Parathyroid adenoma (tissue), 2 donors: ENCODE data around the gene OR56B1.

Experiments
- H2AFZ ChIP-seq: fragments of 300-600 bp; sonication (generic); one replicate; pipeline ENCODE4 v1.7.0; 2017; ENCODE audit warnings: antibody characterized with exemption, mild to moderate bottlenecking
- H3K27ac ChIP-seq: fragments of 300-600 bp; sonication (generic); one replicate; pipeline ENCODE4 v1.7.0; 2017
- H3K27me3 ChIP-seq: fragments of 300-600 bp; sonication (generic); one replicate; pipeline ENCODE4 v1.7.0; 2017; ENCODE audit warnings: low read length; ENCODE audit not compliant: control insufficient read depth, insufficient read depth
- H3K36me3 ChIP-seq: fragments of 300-600 bp; sonication (generic); one replicate; pipeline ENCODE4 v1.7.0; 2017; ENCODE audit warnings: low read length; ENCODE audit not compliant: control insufficient read depth, insufficient read depth
- H3K4me1 ChIP-seq: fragments of 300-600 bp; sonication (generic); one replicate; pipeline ENCODE4 v1.7.0; 2017; ENCODE audit warnings: control low read depth
- H3K4me2 ChIP-seq: fragments of 300-600 bp; sonication (generic); one replicate; pipeline ENCODE4 v1.7.0; 2017; ENCODE audit warnings: low read length
- H3K4me3 ChIP-seq: fragments of 300-600 bp; sonication (generic); one replicate; pipeline ENCODE4 v1.7.0; 2017; ENCODE audit warnings: low read depth, low read length
- H3K79me2 ChIP-seq: fragments of 300-600 bp; sonication (generic); one replicate; pipeline ENCODE4 v1.7.0; 2017; ENCODE audit warnings: control low read depth
- H3K9ac ChIP-seq: fragments of 300-600 bp; sonication (generic); one replicate; pipeline ENCODE4 v1.7.0; 2017; ENCODE audit warnings: mild to moderate bottlenecking
- H3K9me3 ChIP-seq: fragments of 300-600 bp; sonication (generic); one replicate; pipeline ENCODE4 v1.7.0; 2017; ENCODE audit warnings: low read length; ENCODE audit not compliant: control insufficient read depth
- TF ChIP-seq, protein P1 (sequence below): fragments of 300-600 bp; sonication (generic); IDR thresholded peaks from one replicate; pipeline ENCODE4 v1.7.0; 2017; ENCODE audit warnings: antibody characterized with exemption, mild to moderate bottlenecking
- donor health status: primary hyperparathyroidism.

OR56B1 gene

DNA sequence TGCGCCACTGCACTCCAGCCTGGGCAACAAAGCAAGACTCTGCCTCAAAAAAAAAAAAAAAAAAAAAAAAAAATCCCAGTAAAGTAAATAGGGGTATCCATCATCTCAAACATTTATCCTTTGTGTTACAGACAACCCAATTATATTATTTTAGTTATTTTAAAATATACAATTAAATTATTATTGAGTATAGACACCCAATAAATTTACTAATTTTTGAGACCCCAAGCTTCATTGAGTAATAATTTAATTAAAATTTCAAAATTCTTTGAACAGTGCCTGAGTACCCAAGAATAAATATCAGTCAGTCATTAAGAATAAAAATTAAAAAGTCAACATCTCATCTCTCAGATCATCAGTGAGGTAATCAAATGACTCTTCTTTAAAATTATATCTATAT lies 17.7 kb downstream of the OR56B1 start, which contains the start of gene OR52N4:
Gene OR52N4 (plus strand): TSS at position 301 of the 400 bp plus-strand sequence. CDS start 498 bp downstream, outside the sequence.
- Histone ChIP-seq H3K9ac (no peak within 1 kb of the TSS), H2AFZ (no peak within 1 kb of the TSS), H3K4me1 (no peaks in the 10 kb centered on the region), H3K27me3 (no peaks in the 10 kb centered on the region), H3K4me3 (no peak within 1 kb of the TSS), H3K4me2 (no peak within 1 kb of the TSS), H3K79me2 (no peaks in the 10 kb centered on the region), H3K9me3 (no peaks in the 10 kb centered on the region), H3K36me3 (no peaks in the 10 kb centered on the region), H3K27ac (no peak within 1 kb of the TSS)
- TF ChIP-seq, protein P1, sequence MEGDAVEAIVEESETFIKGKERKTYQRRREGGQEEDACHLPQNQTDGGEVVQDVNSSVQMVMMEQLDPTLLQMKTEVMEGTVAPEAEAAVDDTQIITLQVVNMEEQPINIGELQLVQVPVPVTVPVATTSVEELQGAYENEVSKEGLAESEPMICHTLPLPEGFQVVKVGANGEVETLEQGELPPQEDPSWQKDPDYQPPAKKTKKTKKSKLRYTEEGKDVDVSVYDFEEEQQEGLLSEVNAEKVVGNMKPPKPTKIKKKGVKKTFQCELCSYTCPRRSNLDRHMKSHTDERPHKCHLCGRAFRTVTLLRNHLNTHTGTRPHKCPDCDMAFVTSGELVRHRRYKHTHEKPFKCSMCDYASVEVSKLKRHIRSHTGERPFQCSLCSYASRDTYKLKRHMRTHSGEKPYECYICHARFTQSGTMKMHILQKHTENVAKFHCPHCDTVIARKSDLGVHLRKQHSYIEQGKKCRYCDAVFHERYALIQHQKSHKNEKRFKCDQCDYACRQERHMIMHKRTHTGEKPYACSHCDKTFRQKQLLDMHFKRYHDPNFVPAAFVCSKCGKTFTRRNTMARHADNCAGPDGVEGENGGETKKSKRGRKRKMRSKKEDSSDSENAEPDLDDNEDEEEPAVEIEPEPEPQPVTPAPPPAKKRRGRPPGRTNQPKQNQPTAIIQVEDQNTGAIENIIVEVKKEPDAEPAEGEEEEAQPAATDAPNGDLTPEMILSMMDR: no peak

DNA sequence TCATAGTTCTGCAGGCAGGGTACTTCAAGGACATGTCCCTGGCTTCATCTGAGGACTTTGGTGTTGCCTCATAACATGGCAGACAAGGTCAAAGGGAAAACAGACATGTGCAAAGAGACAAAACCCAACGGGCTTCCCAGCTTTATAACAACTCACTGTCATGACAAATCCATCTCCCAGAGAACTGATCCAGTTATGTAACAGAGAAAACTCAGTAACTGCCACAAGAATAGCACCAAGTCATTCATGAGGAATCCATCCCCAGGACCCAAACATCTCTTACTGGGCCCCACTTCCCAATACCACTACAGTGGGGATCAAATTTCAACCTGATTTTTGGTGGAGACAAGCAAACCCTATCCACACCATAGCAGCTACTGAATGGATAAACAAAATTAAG lies 30.8 kb downstream of the OR56B1 start:
- Histone ChIP-seq H3K36me3 (no peaks in the 10 kb centered on the region), H3K4me1 (no peaks in the 10 kb centered on the region), H3K4me2 (no peak overlapping the region), H3K9ac (no peak overlapping the region), H3K27me3 (no peaks in the 10 kb centered on the region), H2AFZ (no peak overlapping the region), H3K4me3 (no peak overlapping the region), H3K9me3 (no peaks in the 10 kb centered on the region), H3K27ac (no peak overlapping the region), H3K79me2 (no peaks in the 10 kb centered on the region)
- TF ChIP-seq, protein P1: no peak

DNA sequence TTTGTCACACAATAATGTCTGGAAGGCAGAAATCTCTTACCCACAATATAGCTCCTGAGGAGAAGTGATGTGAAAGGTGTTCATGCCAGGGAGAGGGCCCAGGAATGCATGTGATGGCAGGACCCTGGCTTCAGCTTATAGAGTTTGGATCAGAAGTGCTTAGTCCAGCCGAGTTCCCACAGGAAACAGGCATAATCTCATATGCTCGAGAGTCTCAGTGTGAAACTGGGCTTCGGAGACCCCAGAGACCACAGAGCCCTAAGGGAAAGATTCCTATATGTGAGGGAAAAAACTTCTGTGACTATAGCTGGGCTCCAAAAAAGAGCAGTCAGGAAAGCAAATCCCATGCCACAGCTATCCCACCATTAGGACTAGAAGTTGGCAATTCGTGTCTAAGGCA lies 47.0 kb downstream of the OR56B1 start, which contains the start of gene OR52N5:
Gene OR52N5 (minus strand): TSS at position 101 of the 400 bp plus-strand sequence. CDS start 4,721 bp downstream, outside the sequence.
- Histone ChIP-seq H2AFZ (no peak within 1 kb of the TSS), H3K4me3 (no peak within 1 kb of the TSS), H3K79me2 (no peaks in the 10 kb centered on the region), H3K4me1 (no peaks in the 10 kb centered on the region), H3K4me2 (no peak within 1 kb of the TSS), H3K27ac (no peak within 1 kb of the TSS), H3K27me3 (no peaks in the 10 kb centered on the region), H3K9me3 (no peaks in the 10 kb centered on the region), H3K36me3 (no peaks in the 10 kb centered on the region), H3K9ac (no peak within 1 kb of the TSS)
- TF ChIP-seq, protein P1: no peak
